ENCODE results near the gene IFI27L2.
A peak's percentile ranks its signal among the peaks of the same experiment; 100 is the strongest.

IFI27L2 gene

GRCh38 chr14:94129111-94129757, at the start of gene IFI27L2:
Gene IFI27L2 (minus strand): TSS chr14:94129604. CDS start chr14:94129564, 40 bp downstream.
- TF ChIP-seq CTCF (IDR thresholded peaks at IDR 0.05; ENCODE audit: low read depth, low read length): no peak
- H3K4me3 ChIP-seq (ENCODE audit: low read depth, low read length): peak within 1 kb of the TSS; percentile 68

- TF ChIP-seq CTCF (IDR thresholded peaks at IDR 0.05; ENCODE audit: low read depth, low read length): no peak
- no peak overlapping the region for H3K4me3 ChIP-seq (ENCODE audit: low read depth, low read length)
Observed at GRCh38 chr14:94177806-94178205, 48.4 kb upstream of the IFI27L2 start.

GRCh38 chr14:94176808-94177207, 47.4 kb upstream of the IFI27L2 start:
- no peak for TF ChIP-seq CTCF (IDR thresholded peaks at IDR 0.05; ENCODE audit: low read depth, low read length)
- no peak overlapping the region for H3K4me3 ChIP-seq (ENCODE audit: low read depth, low read length)

- peak overlapping the region; percentile 63 for H3K4me3 ChIP-seq (ENCODE audit: low read depth, low read length)
- no peak for TF ChIP-seq CTCF (IDR thresholded peaks at IDR 0.05; ENCODE audit: low read depth, low read length)
Observed at GRCh38 chr14:94175747-94176146, 46.3 kb upstream of the IFI27L2 start.

GRCh38 chr14:94175011-94175745, 45.8 kb upstream of the IFI27L2 start:
- peak overlapping the region; percentile 63 for H3K4me3 ChIP-seq (ENCODE audit: low read depth, low read length)
- TF ChIP-seq CTCF (IDR thresholded peaks at IDR 0.05; ENCODE audit: low read depth, low read length): no peak

- H3K4me3 ChIP-seq (ENCODE audit: low read depth, low read length): peak overlapping the region; percentile 63
- TF ChIP-seq CTCF (IDR thresholded peaks at IDR 0.05; ENCODE audit: low read depth, low read length): no peak
Observed at GRCh38 chr14:94174604-94175010, 45.2 kb upstream of the IFI27L2 start.
